ENCODE results near the gene TCF7L1.

GRCh38 chr2:85152895-85153294 is 19.7 kb downstream of the TCF7L1 start:
- TF ChIP-seq EZH2phosphoT487 (IDR thresholded peaks at IDR 0.05; ENCODE audit: low read depth) (no peak), CTCF (IDR thresholded peaks at IDR 0.05; ENCODE audit: low read depth, low read length) (no peak)
